SU-DHL-6 (cell line): Measurements from ENCODE around the gene SLC39A11.

ENCODE experiments used
- CTCF ChIP-seq: fragments of 200-600 bp; sonication (generic); IDR thresholded peaks from one replicate; pipeline ENCODE4 v1.5.1; 2017; ENCODE audit warnings: antibody characterized with exemption, mild to moderate bottlenecking, low read length, moderate library complexity; ENCODE audit not compliant: insufficient read depth, poor library complexity, severe bottlenecking
- EZH2phosphoT487 ChIP-seq: fragments of 200-600 bp; sonication (generic), shearing (Covaris generic); conservative IDR thresholded peaks from 2 replicates; pipeline ENCODE4 v1.6.1; 2018; ENCODE audit warnings: mild to moderate bottlenecking, antibody characterized with exemption, low read length, moderate library complexity, mixed read lengths

GRCh38 chr17:72861811-72862210, 230.7 kb downstream of the SLC39A11 start:
- no peak for TF ChIP-seq CTCF
- TF ChIP-seq EZH2phosphoT487: no peak
